Activated gamma-delta T cell (primary cell): Measurements from ENCODE around the gene SLC12A7.

ENCODE experiments used
- DNase-seq: peaks from one replicate; lab custom pipeline; 2025; lab: John Stamatoyannopoulos, UW

Gene SLC12A7

GRCh38 chr5:1077491-1078020 lies 34.3 kb downstream of the SLC12A7 start:
- DNase-seq, result no peak

DNA sequence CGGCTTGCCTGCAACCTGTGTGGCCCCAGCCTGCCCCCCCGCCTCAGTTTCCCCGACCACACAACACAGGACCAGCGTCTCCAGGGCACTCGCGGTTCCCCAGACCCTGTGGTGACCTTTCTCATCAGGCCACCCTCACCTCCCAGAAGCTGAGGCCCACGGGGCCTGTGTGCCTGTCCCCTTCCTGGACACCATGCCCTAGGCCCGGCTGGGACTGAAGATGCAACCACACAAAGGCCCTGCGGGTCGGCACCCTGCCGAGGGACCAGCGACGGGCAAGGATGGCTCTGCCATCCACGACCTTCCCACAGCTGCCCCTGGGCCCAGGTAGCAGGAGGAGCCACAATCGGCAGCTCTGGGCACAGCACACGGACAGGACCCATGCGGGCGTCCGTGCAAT lies 34.8 kb downstream of the SLC12A7 start:
- DNase-seq, result no peak

- no peak for DNase-seq
These were observed 35.5 kb downstream of the SLC12A7 start for GRCh38 chr5:1076406-1076805.

DNA sequence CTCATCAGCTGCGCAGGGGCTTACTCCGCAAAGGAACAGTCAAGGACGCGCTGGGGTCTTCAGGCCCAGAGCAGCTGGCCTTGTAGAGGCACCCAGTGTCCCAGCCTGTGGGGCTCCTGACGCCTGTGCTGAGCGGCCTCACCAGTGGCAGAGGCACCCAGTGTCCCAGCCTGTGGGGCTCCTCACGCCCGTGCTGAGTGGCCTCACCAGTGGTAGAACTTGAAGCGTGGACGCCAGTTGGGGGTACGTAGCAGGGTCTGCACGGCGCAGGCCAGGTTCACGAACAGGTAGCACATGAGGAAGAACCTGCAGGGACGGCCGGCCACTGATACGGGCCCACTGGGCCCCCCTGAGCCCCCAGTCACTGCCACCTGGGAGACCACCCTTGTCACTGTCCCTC lies 35.9 kb downstream of the SLC12A7 start:
- no peak for DNase-seq

GRCh38 chr5:1075555-1075881 lies 36.3 kb downstream of the SLC12A7 start:
- no peak for DNase-seq

GRCh38 chr5:1074816-1075554 lies 36.9 kb downstream of the SLC12A7 start:
- DNase-seq, result no peak

- no peak for DNase-seq
These were observed 37.6 kb downstream of the SLC12A7 start for GRCh38 chr5:1074226-1074625.

DNA sequence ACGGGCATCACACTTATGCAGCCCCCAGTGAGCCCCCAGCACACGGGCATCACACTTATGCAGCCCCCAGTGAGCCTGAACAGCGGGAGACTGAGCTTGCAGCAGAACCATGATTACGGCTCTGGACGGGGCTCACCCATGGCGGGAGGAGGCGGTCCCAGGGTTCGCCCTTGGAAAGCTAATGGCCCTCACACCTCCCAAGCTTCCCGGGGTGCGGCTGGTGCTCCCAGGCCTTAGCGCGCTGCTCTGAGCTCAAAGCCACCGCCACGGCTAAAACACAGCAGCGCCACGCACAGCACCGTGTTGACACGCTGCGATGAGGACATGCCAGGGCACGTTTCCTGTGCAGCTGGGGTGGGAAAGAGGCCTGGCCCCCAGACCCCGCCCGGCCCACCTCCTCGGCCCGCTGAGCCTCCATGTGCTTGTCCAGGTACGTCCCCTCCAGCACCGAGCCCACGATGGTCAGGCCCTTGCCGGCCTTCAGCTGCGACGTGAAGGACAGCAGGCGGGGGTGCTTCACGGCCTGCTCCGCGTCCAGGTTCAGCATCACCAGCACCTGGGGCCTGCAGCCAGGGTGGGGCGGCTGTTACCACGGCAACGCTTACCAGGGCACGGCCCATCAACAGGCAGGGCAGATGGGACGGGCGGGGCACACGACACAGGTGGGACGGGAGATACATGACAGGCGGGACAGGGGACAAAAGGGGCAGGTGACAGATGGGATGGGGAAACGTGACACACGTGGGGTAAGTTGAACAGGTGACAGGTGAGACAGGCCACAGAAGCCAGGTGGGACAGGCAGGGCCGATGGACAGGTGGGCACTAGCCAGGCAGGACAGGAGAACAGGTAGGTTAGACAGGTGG lies 38.4 kb downstream of the SLC12A7 start:
- no peak for DNase-seq

- no peak for DNase-seq
These were observed 42.2 kb downstream of the SLC12A7 start for GRCh38 chr5:1069720-1070088.

GRCh38 chr5:1068895-1069719 lies 42.8 kb downstream of the SLC12A7 start:
- DNase-seq, result no peak

DNA sequence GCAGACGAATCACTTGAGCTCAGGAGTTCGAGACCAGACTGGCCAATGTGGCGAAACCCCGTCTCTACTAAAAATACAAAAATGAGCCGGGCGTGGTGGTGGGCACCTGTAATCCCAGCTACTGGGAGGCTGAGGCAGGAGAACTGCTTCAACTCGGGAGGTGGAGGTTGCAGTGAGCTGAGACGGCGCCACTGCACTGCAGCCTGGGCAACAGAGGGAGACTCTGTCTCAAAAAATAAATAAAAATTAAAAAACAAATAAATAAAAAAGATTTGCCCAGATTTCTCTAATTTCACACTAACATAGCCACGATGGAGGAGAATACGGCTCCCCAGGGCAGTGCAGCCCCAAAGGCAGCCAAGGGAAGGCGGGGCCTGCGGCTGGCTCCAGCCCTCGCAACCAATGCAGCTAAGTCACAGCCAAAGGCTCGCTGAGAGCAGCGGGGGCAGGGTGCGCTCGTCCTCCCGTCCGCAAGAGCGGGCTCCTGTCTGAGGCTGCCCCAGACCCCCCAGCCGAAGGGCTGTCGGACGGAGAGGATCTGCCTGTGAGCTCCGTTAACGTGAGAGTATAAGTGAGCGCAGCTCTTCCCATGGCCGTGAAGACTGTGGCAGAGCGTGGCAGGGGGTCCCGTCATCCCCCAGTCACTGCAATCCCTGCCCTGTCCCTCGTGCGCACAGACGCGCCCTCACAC lies 43.5 kb downstream of the SLC12A7 start:
- no peak for DNase-seq

DNA sequence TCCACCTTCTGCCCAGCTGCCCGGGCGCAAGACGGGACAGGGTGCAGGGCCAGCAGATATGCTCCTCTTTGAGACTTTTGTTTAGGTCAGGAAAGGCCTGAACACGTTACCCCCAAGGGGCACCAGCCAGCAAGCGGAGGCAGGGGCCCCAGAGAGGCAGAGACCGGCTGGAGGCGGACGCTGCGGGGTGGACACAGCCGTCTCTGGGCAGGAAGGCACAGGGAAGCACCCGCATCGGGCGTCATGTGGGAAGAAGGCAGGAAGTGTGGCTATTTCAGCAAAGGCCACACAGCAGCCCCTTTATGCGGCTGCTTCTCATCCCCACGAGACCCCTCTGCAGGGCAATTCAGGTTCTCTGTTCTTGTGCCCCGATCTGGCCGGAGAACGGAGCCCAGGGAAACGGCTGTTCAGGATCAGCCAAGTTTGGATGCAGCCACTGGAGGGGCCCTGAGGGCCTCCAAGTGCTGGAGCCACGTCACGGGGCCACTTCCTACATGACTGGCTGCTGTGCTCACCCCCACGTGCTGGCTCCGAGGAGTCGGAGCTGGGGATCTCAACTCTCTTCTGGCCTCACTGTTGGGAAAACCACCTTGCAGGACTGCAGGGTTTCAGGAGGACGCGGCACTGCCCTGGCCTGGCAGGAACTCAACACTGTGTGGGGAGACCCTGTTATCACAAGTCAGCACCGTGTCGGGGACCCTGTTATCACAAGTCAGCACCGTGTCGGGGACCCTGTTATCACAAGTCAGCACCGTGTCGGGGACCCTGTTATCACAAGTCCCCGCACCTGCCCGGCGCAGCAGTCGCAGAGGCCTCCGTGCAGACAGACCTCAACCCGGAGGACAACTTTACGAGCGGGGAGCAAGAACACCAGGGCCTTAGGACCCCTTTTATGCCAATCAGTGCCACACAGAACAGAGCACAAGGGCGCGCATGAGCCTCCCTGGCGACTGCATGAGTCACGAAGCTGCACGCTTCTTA lies 44.4 kb downstream of the SLC12A7 start:
- no peak for DNase-seq

- no peak for DNase-seq
These were observed 45.2 kb downstream of the SLC12A7 start for GRCh38 chr5:1066676-1067075.

GRCh38 chr5:1065891-1066650 lies 45.8 kb downstream of the SLC12A7 start:
- no peak for DNase-seq

GRCh38 chr5:1065143-1065750 lies 46.6 kb downstream of the SLC12A7 start:
- no peak for DNase-seq

GRCh38 chr5:1064383-1065142 lies 47.3 kb downstream of the SLC12A7 start:
- no peak for DNase-seq

- DNase-seq, result no peak
These were observed 48.0 kb downstream of the SLC12A7 start for GRCh38 chr5:1063661-1064382.
